ENCODE measurements around the gene FXYD3. TPM values are rescaled to one million over a fixed set of nuclear protein-coding genes. Genes with fewer than 3 reads are reported as not detected.

The FXYD3 gene
- total RNA-seq, 1 donor from 2014 or later = not detected

DNA sequence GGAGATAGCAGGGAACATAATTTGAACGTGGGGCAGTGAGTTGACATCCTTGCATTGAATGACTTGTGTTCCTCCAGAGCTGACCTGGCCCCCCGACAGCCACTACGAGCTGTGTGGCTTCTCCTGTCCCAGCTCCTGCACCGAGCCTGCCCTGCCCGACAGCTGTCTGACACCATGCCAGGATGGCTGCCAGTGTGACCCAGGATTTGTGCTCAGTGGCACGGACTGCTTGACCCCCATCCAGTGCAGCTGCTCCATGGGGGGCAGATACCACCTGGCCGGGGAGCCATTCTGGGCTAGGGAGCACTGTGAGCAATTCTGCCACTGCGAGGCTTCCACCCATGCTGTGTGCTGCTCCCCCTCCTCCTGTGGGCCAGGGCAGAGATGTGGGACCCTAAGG is 29.2 kb upstream of the FXYD3 start:
- no peaks in the 10 kb centered on the region for H3K36me3 Mint-ChIP-seq (ENCODE audit: unreplicated experiment)
- H3K27ac Mint-ChIP-seq (ENCODE audit: unreplicated experiment) = no peak overlapping the region
- DNase-seq (ENCODE audit: extremely low spot score, unreplicated experiment) = no peak
- H3K4me3 Mint-ChIP-seq (ENCODE audit: unreplicated experiment) = no peak overlapping the region
- TF ChIP-seq, protein P1, sequence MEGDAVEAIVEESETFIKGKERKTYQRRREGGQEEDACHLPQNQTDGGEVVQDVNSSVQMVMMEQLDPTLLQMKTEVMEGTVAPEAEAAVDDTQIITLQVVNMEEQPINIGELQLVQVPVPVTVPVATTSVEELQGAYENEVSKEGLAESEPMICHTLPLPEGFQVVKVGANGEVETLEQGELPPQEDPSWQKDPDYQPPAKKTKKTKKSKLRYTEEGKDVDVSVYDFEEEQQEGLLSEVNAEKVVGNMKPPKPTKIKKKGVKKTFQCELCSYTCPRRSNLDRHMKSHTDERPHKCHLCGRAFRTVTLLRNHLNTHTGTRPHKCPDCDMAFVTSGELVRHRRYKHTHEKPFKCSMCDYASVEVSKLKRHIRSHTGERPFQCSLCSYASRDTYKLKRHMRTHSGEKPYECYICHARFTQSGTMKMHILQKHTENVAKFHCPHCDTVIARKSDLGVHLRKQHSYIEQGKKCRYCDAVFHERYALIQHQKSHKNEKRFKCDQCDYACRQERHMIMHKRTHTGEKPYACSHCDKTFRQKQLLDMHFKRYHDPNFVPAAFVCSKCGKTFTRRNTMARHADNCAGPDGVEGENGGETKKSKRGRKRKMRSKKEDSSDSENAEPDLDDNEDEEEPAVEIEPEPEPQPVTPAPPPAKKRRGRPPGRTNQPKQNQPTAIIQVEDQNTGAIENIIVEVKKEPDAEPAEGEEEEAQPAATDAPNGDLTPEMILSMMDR (IDR thresholded peaks at IDR 0.05) = no peak
- no peaks in the 10 kb centered on the region for H3K27me3 Mint-ChIP-seq (ENCODE audit: unreplicated experiment)
- H3K9me3 Mint-ChIP-seq (ENCODE audit: unreplicated experiment) = no peaks in the 10 kb centered on the region
- peaks cover 4% of the 10 kb centered on the region for H3K4me1 Mint-ChIP-seq (ENCODE audit: unreplicated experiment)

DNA sequence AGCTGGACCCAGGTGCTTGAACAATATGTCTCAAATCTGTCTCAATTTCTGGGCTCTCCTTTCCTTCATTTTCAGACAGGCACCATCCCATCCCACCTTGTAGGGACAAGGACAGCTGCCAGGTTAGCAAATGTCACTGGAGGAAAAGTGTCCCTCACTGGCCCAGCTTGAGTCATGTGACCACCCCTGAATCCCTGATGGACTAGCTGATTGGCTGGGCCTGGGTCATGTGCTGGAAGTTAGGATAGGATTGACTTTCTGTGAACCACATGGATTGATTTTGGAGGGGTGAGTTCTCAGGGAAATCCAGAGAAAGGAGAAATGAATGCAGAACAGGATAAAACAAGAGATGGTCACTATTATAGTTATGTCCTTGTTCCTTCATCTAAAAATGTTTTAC is 28.2 kb upstream of the FXYD3 start:
- H3K36me3 Mint-ChIP-seq (ENCODE audit: unreplicated experiment) = no peaks in the 10 kb centered on the region
- H3K27me3 Mint-ChIP-seq (ENCODE audit: unreplicated experiment) = no peaks in the 10 kb centered on the region
- H3K27ac Mint-ChIP-seq (ENCODE audit: unreplicated experiment) = no peak overlapping the region
- H3K4me3 Mint-ChIP-seq (ENCODE audit: unreplicated experiment) = no peak overlapping the region
- DNase-seq (ENCODE audit: extremely low spot score, unreplicated experiment) = no peak
- peaks cover 4% of the 10 kb centered on the region for H3K4me1 Mint-ChIP-seq (ENCODE audit: unreplicated experiment)
- no peaks in the 10 kb centered on the region for H3K9me3 Mint-ChIP-seq (ENCODE audit: unreplicated experiment)
- TF ChIP-seq, protein P1 (IDR thresholded peaks at IDR 0.05) = no peak

DNA sequence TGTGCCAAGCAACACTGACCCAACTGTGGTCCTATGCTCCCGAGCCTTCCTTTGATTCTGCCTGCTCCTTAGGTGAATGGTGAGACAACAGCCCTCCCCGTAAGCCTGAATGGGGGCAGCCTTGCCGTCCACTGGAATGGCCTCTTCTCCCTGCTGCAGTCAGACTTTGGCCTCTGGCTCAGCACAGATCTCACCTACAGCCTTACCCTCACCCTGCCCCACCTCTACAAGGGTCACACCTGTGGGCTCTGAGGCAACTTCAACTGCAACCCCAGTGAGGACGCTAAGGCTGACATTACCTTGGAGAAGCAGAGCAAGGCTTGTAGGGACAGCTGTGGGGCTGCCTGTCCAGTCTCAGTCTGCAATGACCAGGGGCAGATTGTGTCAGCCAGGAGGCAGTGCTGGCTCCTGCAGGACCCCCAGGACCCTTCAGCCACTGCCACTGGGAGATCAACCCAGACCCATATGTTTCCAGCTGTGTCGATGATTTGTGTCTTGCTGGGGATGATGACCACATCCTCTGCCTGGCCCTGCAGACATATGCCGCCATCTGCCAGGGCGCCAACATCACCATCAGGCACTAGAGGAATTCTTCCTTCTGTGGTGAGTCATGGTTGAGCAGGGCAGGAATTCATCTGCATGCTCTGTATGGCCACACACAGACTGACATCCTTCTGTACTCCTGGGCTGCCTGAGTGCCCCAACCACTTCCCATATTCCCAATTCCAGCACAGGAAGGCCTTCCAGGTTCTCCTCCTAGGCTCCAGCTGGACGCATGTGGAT is 27.3 kb upstream of the FXYD3 start:
- H3K9me3 Mint-ChIP-seq (ENCODE audit: unreplicated experiment) = no peaks in the 10 kb centered on the region
- peaks cover 4% of the 10 kb centered on the region for H3K4me1 Mint-ChIP-seq (ENCODE audit: unreplicated experiment)
- no peaks in the 10 kb centered on the region for H3K27me3 Mint-ChIP-seq (ENCODE audit: unreplicated experiment)
- no peak overlapping the region for H3K27ac Mint-ChIP-seq (ENCODE audit: unreplicated experiment)
- no peak overlapping the region for H3K4me3 Mint-ChIP-seq (ENCODE audit: unreplicated experiment)
- TF ChIP-seq, protein P1 (IDR thresholded peaks at IDR 0.05) = no peak
- no peak for DNase-seq (ENCODE audit: extremely low spot score, unreplicated experiment)
- no peaks in the 10 kb centered on the region for H3K36me3 Mint-ChIP-seq (ENCODE audit: unreplicated experiment)

DNA sequence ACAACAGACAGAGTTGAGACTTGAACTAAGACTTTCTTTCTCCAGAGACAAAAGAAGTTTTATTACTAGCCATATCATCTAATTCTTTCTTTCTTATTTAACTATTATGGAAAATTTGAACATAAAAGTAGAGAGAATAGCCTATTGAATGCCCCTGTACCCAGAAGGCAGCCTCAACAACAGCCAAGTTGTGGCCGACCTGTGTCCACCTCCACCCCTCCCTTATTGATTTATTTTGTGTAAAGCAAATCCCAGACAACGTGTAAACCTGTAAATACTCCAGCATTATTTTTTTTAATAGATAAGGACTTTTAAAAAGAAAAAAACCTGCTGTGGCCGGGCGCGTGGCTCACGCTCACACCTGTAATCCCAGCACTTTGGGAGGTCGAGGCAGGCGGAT is 26.1 kb upstream of the FXYD3 start:
- Mint-ChIP-seq H3K4me1 (ENCODE audit: unreplicated experiment) (peaks cover 4% of the 10 kb centered on the region), H3K27me3 (ENCODE audit: unreplicated experiment) (peaks cover 2% of the 10 kb centered on the region), H3K27ac (ENCODE audit: unreplicated experiment) (no peak overlapping the region), H3K9me3 (ENCODE audit: unreplicated experiment) (no peaks in the 10 kb centered on the region), H3K36me3 (ENCODE audit: unreplicated experiment) (no peaks in the 10 kb centered on the region), H3K4me3 (ENCODE audit: unreplicated experiment) (no peak overlapping the region)
- TF ChIP-seq, protein P1 (IDR thresholded peaks at IDR 0.05) = no peak
- no peak for DNase-seq (ENCODE audit: extremely low spot score, unreplicated experiment)

DNA sequence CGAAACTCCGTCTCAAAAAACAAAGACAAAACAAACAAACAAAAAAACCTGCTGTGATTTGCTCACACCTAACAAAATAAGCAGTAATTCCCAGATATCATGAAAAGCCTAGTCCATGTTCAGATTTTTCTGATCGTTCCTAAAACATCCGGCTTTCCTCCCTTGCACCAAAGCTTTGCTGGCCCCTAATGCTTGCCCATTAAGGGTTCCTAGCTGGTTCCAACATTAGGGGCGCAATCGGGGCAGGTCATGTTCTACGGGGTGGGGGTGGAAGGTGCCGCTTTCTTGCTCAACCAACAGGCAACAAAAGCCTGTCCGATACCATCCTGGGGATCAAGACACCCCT is 25.5 kb upstream of the FXYD3 start:
- Mint-ChIP-seq H3K36me3 (ENCODE audit: unreplicated experiment) (no peaks in the 10 kb centered on the region), H3K4me1 (ENCODE audit: unreplicated experiment) (peaks cover 4% of the 10 kb centered on the region), H3K27me3 (ENCODE audit: unreplicated experiment) (peaks cover 2% of the 10 kb centered on the region), H3K27ac (ENCODE audit: unreplicated experiment) (no peak overlapping the region), H3K9me3 (ENCODE audit: unreplicated experiment) (no peaks in the 10 kb centered on the region), H3K4me3 (ENCODE audit: unreplicated experiment) (no peak overlapping the region)
- TF ChIP-seq, protein P1 (IDR thresholded peaks at IDR 0.05) = no peak
- no peak for DNase-seq (ENCODE audit: extremely low spot score, unreplicated experiment)
